Transverse colon (tissue), 4 donors: ENCODE measurements around the gene PLVAP.

Source experiments
- CTCF ChIP-seq, 5 experiments: fragments of 200-600 bp in 3 of 5; fragments of 450-650 bp in 2 of 5; sonication (generic) in 3 of 5; IDR thresholded peaks; 1 replicate in 2 of 5; 2 replicates in 3 of 5; pipeline ENCODE4 v1.5.1; 2016 to 2017; ENCODE audit warnings: antibody characterized with exemption in 5 of 5, inconsistent platforms in 3 of 5, mild to moderate bottlenecking in 2 of 5, moderate library complexity in 1 of 5
- EP300 ChIP-seq: sonication (generic); formaldehyde crosslinking; IDR thresholded peaks from one replicate; pipeline ENCODE4 v1.6.1; 2017; ENCODE audit warnings: antibody characterized with exemption, low read depth
- POLR2A ChIP-seq: fragments of 450-650 bp; IDR thresholded peaks from one replicate; pipeline ENCODE4 v1.6.1; 2016; ENCODE audit warnings: antibody characterized with exemption, mild to moderate bottlenecking, moderate library complexity
- POLR2AphosphoS5 ChIP-seq, 3 donors: sonication (generic); formaldehyde crosslinking; IDR thresholded peaks; one replicate each; pipeline ENCODE4 v1.6.1; 2016; ENCODE audit warnings: antibody characterized with exemption in 3 of 3

GRCh38 chr19:17326595-17326966, 50.6 kb downstream of the PLVAP start:
- TF ChIP-seq CTCF (IDR thresholded peaks at IDR 0.05) (no peak), EP300 (no peak), POLR2A (no peak), POLR2AphosphoS5 (IDR thresholded peaks at IDR 0.05) (no peak)
